Choroid plexus epithelial cell (primary cell): ENCODE measurements around the gene SPANXN3.
"Not testable (repeated sequence)": the region's sequence is repeated elsewhere in the genome, so short reads cannot be mapped to it uniquely, and the experiment has no call there.

Experiments
- DNase-seq: peaks from one replicate; pipeline ENCODE4 v3.0.0-alpha.2; 2010; ENCODE audit warnings: low read depth
- H3K4me3 ChIP-seq: 2 replicates; pipeline ENCODE4 v1.5.1; 2011; ENCODE audit warnings: low read depth, mild to moderate bottlenecking, control low read depth, low read length, moderate library complexity
- CTCF ChIP-seq: conservative IDR thresholded peaks from 2 replicates; pipeline ENCODE4 v1.5.1; 2011; ENCODE audit warnings: low read depth, mild to moderate bottlenecking, control low read depth, inconsistent platforms, low read length, moderate library complexity

The SPANXN3 gene

GRCh38 chrX:143517375-143517774 lies at the start of gene SPANXN3:
SPANXN3 (minus strand) TSS chrX:143517475; CDS start chrX:143517391, 84 bp downstream.
- H3K4me3 ChIP-seq, DNase-seq: not testable (repeated sequence)

GRCh38 chrX:143536176-143536575 lies 18.9 kb upstream of the SPANXN3 start:
- no peak for DNase-seq
- no peak for TF ChIP-seq CTCF
- H3K4me3 ChIP-seq: no peak overlapping the region

- DNase-seq, H3K4me3 ChIP-seq: not testable (repeated sequence)
Observed at GRCh38 chrX:143502196-143502595, 15.1 kb downstream of the SPANXN3 start.

GRCh38 chrX:143500751-143501150 lies 16.5 kb downstream of the SPANXN3 start:
- no peak for TF ChIP-seq CTCF
- H3K4me3 ChIP-seq: no peak overlapping the region
- DNase-seq: no peak

GRCh38 chrX:143486105-143486504 lies 31.2 kb downstream of the SPANXN3 start:
- no peak for DNase-seq
- H3K4me3 ChIP-seq: no peak overlapping the region
- no peak for TF ChIP-seq CTCF

- no peak overlapping the region for H3K4me3 ChIP-seq
- no peak for TF ChIP-seq CTCF
- no peak for DNase-seq
Observed at GRCh38 chrX:143476751-143477150, 40.5 kb downstream of the SPANXN3 start.

GRCh38 chrX:143472347-143472938 lies 44.8 kb downstream of the SPANXN3 start:
- TF ChIP-seq CTCF: no peak
- no peak for DNase-seq
- H3K4me3 ChIP-seq: no peak overlapping the region

GRCh38 chrX:143466130-143466529 lies 51.1 kb downstream of the SPANXN3 start:
- no peak for TF ChIP-seq CTCF
- no peak overlapping the region for H3K4me3 ChIP-seq
- no peak for DNase-seq
